Measurements from ENCODE around the gene PALM2AKAP2.
"Not testable (repeated sequence)": the region's sequence is repeated elsewhere in the genome, so short reads cannot be mapped to it uniquely, and the experiment has no call there.

Gene PALM2AKAP2

GRCh38 chr9:109811876-109812275 is 31.9 kb downstream of the PALM2AKAP2 start:
- no peak for DNase-seq

- DNase-seq: no peak
Measured at GRCh38 chr9:109812331-109812730, 32.3 kb downstream of the PALM2AKAP2 start.

GRCh38 chr9:109812818-109813281 is 32.9 kb downstream of the PALM2AKAP2 start:
- DNase-seq: no peak

GRCh38 chr9:109813303-109813702 is 33.3 kb downstream of the PALM2AKAP2 start:
- no peak for DNase-seq

DNA sequence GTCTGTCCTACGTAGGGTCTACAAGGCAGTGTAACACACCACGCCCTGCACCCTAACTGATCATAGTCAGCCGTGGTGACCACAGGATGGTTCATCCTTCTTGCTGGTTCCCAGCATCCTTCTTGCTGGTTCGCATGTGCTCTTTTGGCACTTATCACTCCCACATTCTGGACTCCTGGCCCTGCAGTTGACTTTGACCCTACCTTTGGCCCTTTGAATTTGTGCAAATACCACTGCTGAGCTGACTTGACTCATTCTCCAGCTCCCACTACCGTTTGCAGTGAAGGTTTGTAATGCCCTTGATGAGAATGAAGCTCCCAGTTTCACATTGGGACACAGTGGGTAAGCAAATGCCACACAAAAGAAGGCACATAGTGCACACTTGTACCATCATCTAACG is 33.8 kb downstream of the PALM2AKAP2 start:
- no peak for DNase-seq

DNA sequence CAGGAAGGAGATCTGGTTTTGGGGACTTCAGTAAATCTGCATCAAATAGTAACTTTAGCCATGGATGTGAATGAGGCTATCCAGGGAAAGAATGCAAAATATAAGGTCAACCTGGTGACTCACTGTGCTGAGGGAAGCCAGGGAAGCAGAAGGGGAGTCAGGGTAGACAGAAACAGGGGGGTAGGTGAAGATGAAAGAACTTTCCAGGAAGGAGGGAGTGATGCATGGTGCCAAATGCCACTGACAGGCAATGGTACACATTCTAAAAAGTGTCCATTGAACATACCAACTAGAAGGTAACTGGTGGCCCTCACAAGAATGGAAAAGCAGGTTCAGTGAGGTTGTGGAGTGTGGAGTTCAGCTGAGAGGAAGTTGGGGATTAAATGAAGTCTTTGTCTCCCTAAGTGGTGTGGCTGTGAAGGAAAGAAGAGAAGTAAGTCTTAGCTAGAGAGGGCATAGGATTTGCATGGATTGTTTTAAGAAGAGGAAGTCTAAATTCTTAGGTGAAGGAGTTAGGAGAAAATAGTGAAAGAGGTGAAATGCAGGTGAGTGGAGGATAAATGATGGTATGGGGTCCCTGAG is 35.5 kb downstream of the PALM2AKAP2 start:
- DNase-seq: no peak

GRCh38 chr9:109816490-109816889 is 36.5 kb downstream of the PALM2AKAP2 start:
- DNase-seq: no peak

- DNase-seq: no peak
Measured at GRCh38 chr9:109817146-109817845, 37.3 kb downstream of the PALM2AKAP2 start.

DNA sequence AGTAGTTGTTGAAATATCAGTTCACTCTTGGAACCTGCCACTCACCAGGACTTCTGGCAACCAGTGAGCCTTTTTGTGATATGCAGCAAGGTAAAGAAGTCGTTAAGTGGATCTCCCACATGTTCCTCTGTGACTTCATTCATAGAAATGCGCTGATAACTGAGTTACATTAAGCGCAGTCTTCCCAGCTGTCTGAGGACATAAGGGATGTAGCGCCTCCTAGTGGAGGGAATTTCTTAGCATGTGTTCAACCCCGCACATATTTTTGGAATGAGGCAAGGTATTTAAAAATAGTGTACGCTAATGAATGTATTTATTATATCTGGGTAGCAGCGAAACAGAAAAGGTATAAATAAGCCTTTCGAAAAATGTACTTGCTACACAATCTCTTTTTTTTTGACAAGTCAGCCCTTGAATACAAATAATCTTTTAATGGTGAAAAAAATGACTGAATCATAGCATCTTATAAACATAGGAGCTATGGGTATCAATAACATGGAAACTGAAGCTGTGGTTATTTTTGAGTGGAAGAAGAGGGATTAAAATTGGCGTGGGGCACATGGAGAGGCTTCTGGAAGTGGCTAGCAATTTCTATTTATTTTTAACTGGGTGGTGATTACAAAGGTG is 38.0 kb downstream of the PALM2AKAP2 start:
- DNase-seq: peak; percentile 70

DNA sequence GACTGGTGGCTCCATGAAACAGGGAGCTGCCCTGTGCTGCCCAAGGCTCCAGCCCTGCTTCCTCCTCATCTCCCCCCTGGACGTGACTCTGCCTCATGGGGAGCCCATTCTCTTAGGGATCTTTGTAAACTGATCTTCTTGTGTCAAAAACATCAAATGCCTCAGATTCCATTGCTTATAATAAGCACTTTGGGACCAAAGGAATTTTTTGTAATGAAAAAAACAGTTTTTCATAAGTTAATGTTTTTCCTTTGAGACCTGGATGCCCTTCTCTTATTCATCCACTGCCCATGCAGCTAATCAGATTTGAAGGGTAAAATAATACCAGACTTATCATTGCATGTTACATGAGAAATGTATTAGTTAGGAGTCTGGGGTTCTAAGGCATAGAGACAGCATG is 41.7 kb downstream of the PALM2AKAP2 start:
- no peak for DNase-seq

DNA sequence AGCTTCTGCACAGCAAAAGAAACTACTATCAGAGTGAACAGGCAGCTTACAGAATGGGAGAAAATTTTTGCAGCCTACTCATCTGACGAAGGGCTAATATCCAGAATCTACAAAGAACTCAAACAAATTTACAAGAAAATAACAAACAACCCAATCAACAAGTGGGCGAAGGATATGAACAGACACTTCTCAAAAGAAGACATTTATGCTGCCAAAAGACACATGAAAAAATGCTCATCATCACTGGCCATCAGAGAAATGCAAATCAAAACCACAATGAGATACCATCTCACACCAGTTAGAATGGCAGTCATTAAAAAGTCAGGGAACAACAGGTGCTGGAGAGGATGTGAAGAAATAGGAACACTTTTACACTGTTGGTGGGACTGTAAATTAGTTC is 45.4 kb downstream of the PALM2AKAP2 start:
- DNase-seq: not testable (repeated sequence)

DNA sequence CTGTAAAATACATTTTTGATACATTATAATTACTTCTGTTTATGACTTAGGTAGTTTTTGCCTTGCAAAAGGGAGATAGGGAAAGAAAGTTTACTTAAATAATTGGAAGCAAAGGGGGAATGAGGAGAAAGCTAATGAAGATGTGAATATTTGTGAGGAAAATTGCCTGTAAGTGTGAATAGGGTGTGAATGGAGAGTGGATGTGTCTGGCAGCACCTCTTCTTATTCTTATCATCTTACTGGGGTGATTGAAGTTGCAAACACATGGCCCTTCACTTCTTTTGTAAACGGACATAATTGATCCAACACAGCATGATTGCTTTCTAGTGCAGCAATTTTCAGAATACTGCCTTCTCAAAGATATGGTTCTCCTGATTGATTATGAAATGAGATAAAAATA is 46.6 kb downstream of the PALM2AKAP2 start:
- DNase-seq: no peak

DNA sequence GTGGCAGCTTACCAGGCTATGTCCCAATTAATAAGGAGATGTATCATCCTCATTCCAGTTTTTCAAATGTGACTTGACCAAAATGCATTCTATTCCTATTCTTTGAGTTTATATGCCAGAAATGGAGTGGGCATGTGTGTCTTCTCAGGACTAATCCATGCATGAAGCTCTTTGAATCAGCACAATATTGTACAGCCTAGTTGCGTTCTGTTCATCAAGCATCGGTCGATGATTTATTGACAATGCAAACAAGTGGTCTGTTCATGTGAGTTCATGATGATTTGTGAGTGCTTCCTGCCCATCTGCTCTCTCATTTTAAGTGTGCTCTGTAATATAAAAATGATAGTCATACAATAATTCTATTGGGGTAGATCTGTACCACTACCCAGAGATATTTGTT is 48.3 kb downstream of the PALM2AKAP2 start:
- DNase-seq: no peak

All from activated CD4-positive, alpha-beta T cell treated with anti-CD3 and anti-CD28 coated beads, Interleukin-2, amount 50 U/mL, for 16 hours (primary cell).